Activated T-helper 2 cell treated with anti-CD3 and anti-CD28 coated beads, Interferon-gamma antibody, Interleukin-2, Interleukin-4, amounts not matched to agents 10 μg/mL and 5 μg/mL and 100 μg/mL, durations not matched to agents 14 hours and 24 hours and 36 hours (primary cell): ENCODE measurements around the gene MRM2. TPM values are rescaled to one million over a fixed set of nuclear protein-coding genes. Genes with fewer than 3 reads are reported as not detected.

Source experiments
- DNase-seq: peaks from one replicate; pipeline ENCODE4 v3.0.0; 2021; ENCODE audit warnings: low spot score
- H3K27ac Mint-ChIP-seq: one replicate; pipeline ENCODE4 v1.8.0; 2021; ENCODE audit warnings: mixed read lengths
- H3K27me3 Mint-ChIP-seq: one replicate; pipeline ENCODE4 v1.8.0; 2021; ENCODE audit warnings: low read depth, mixed read lengths
- H3K36me3 Mint-ChIP-seq: one replicate; pipeline ENCODE4 v1.8.0; 2021; ENCODE audit warnings: low read depth, mixed read lengths
- H3K4me1 Mint-ChIP-seq: one replicate; pipeline ENCODE4 v1.8.0; 2021; ENCODE audit warnings: low read depth, mixed read lengths
- H3K4me3 Mint-ChIP-seq: one replicate; pipeline ENCODE4 v1.8.0; 2021; ENCODE audit warnings: low read depth, mild to moderate bottlenecking, moderate library complexity, mixed read lengths
- H3K9me3 Mint-ChIP-seq: one replicate; pipeline ENCODE4 v1.8.0; 2021; ENCODE audit warnings: mixed read lengths
- intact Hi-C: fragments of 100-400 bp; cut with micrococcal nuclease; formaldehyde crosslinking; loops from one replicate; pipeline ENCODE4 v1.15.1; 2023
- total RNA-seq: library from RNA; stranded (reverse); gene quantifications from 2 replicates; pipeline ENCODE4 v1.2.3, GENCODE V29; 2022

Gene MRM2
- total RNA-seq, 1 donor from 2014 or later: 40.0 TPM

- Mint-ChIP-seq H3K4me1 (no peaks in the 10 kb centered on the region), H3K9me3 (no peaks in the 10 kb centered on the region), H3K36me3 (peaks cover 47% of the 10 kb centered on the region), H3K4me3 (no peak overlapping the region), H3K27ac (no peak overlapping the region), H3K27me3 (no peaks in the 10 kb centered on the region)
- DNase-seq: no peak
- intact Hi-C loops: no loop called here
These were observed 21.1 kb downstream of the MRM2 start for GRCh38 chr7:2220954-2221353.

- Mint-ChIP-seq H3K27ac (no peak overlapping the region), H3K4me1 (peaks cover under 1% of the 10 kb centered on the region), H3K36me3 (peaks cover 47% of the 10 kb centered on the region), H3K27me3 (no peaks in the 10 kb centered on the region), H3K4me3 (no peak overlapping the region), H3K9me3 (no peaks in the 10 kb centered on the region)
- intact Hi-C loops: no loop called here
- no peak for DNase-seq
These were observed 21.5 kb downstream of the MRM2 start for GRCh38 chr7:2220506-2220905.

- H3K4me1 Mint-ChIP-seq: peaks cover 2% of the 10 kb centered on the region
- intact Hi-C loops: no loop called here
- peaks cover 47% of the 10 kb centered on the region for H3K36me3 Mint-ChIP-seq
- no peak for DNase-seq
- H3K27me3 Mint-ChIP-seq: no peaks in the 10 kb centered on the region
- no peak overlapping the region for H3K4me3 Mint-ChIP-seq
- H3K9me3 Mint-ChIP-seq: no peaks in the 10 kb centered on the region
- no peak overlapping the region for H3K27ac Mint-ChIP-seq
These were observed 22.0 kb downstream of the MRM2 start for GRCh38 chr7:2220030-2220429.

GRCh38 chr7:2219606-2220005 lies 22.4 kb downstream of the MRM2 start:
- H3K27me3 Mint-ChIP-seq: no peaks in the 10 kb centered on the region
- no peaks in the 10 kb centered on the region for H3K9me3 Mint-ChIP-seq
- no peak overlapping the region for H3K27ac Mint-ChIP-seq
- H3K4me1 Mint-ChIP-seq: peaks cover 3% of the 10 kb centered on the region
- no peak overlapping the region for H3K4me3 Mint-ChIP-seq
- intact Hi-C loops: no loop called here
- H3K36me3 Mint-ChIP-seq: peaks cover 47% of the 10 kb centered on the region
- DNase-seq: no peak

GRCh38 chr7:2219136-2219535 lies 22.9 kb downstream of the MRM2 start:
- Mint-ChIP-seq H3K27ac (no peak overlapping the region), H3K4me1 (peaks cover 3% of the 10 kb centered on the region), H3K27me3 (no peaks in the 10 kb centered on the region), H3K36me3 (peaks cover 43% of the 10 kb centered on the region), H3K4me3 (no peak overlapping the region), H3K9me3 (no peaks in the 10 kb centered on the region)
- intact Hi-C loops: no loop called here
- DNase-seq: no peak

- H3K27ac Mint-ChIP-seq: no peak overlapping the region
- peaks cover 47% of the 10 kb centered on the region for H3K36me3 Mint-ChIP-seq
- no peak for DNase-seq
- H3K27me3 Mint-ChIP-seq: no peaks in the 10 kb centered on the region
- intact Hi-C loops: no loop called here
- H3K4me1 Mint-ChIP-seq: peaks cover 3% of the 10 kb centered on the region
- no peaks in the 10 kb centered on the region for H3K9me3 Mint-ChIP-seq
- no peak overlapping the region for H3K4me3 Mint-ChIP-seq
These were observed 23.6 kb downstream of the MRM2 start for GRCh38 chr7:2218444-2218785.

- Mint-ChIP-seq H3K4me3 (no peak overlapping the region), H3K9me3 (no peaks in the 10 kb centered on the region), H3K36me3 (peaks cover 53% of the 10 kb centered on the region), H3K4me1 (peaks cover 3% of the 10 kb centered on the region), H3K27ac (no peak overlapping the region), H3K27me3 (no peaks in the 10 kb centered on the region)
- no peak for DNase-seq
- intact Hi-C loops: no loop called here
These were observed 24.1 kb downstream of the MRM2 start for GRCh38 chr7:2217716-2218443.

GRCh38 chr7:2217206-2217605 lies 24.8 kb downstream of the MRM2 start:
- H3K9me3 Mint-ChIP-seq: no peaks in the 10 kb centered on the region
- intact Hi-C loops: no loop called here
- peaks cover 3% of the 10 kb centered on the region for H3K4me1 Mint-ChIP-seq
- H3K4me3 Mint-ChIP-seq: no peak overlapping the region
- no peak for DNase-seq
- no peak overlapping the region for H3K27ac Mint-ChIP-seq
- H3K36me3 Mint-ChIP-seq: peaks cover 52% of the 10 kb centered on the region
- H3K27me3 Mint-ChIP-seq: no peaks in the 10 kb centered on the region

GRCh38 chr7:2215851-2216250 lies 26.2 kb downstream of the MRM2 start:
- Mint-ChIP-seq H3K4me1 (peaks cover 3% of the 10 kb centered on the region), H3K4me3 (no peak overlapping the region), H3K27me3 (no peaks in the 10 kb centered on the region), H3K27ac (no peak overlapping the region), H3K36me3 (peaks cover 46% of the 10 kb centered on the region), H3K9me3 (no peaks in the 10 kb centered on the region)
- DNase-seq: no peak
- intact Hi-C loops: no loop called here

GRCh38 chr7:2214636-2215035 lies 27.4 kb downstream of the MRM2 start:
- H3K27ac Mint-ChIP-seq: no peak overlapping the region
- H3K36me3 Mint-ChIP-seq: peaks cover 46% of the 10 kb centered on the region
- intact Hi-C loops: no loop called here
- no peaks in the 10 kb centered on the region for H3K9me3 Mint-ChIP-seq
- no peak overlapping the region for H3K4me3 Mint-ChIP-seq
- H3K4me1 Mint-ChIP-seq: peaks cover 3% of the 10 kb centered on the region
- no peak for DNase-seq
- no peaks in the 10 kb centered on the region for H3K27me3 Mint-ChIP-seq

- Mint-ChIP-seq H3K27me3 (no peaks in the 10 kb centered on the region), H3K36me3 (peaks cover 46% of the 10 kb centered on the region), H3K9me3 (no peaks in the 10 kb centered on the region), H3K4me1 (peaks cover 3% of the 10 kb centered on the region), H3K4me3 (no peak overlapping the region), H3K27ac (peak overlapping the region; percentile 67)
- DNase-seq: no peak
- intact Hi-C loops: no loop called here
These were observed 28.3 kb downstream of the MRM2 start for GRCh38 chr7:2213551-2214215.

- H3K27me3 Mint-ChIP-seq: no peaks in the 10 kb centered on the region
- intact Hi-C loops: no loop called here
- H3K36me3 Mint-ChIP-seq: peaks cover 48% of the 10 kb centered on the region
- DNase-seq: no peak
- H3K9me3 Mint-ChIP-seq: no peaks in the 10 kb centered on the region
- no peak overlapping the region for H3K4me3 Mint-ChIP-seq
- no peak overlapping the region for H3K27ac Mint-ChIP-seq
- H3K4me1 Mint-ChIP-seq: peaks cover 3% of the 10 kb centered on the region
These were observed 29.1 kb downstream of the MRM2 start for GRCh38 chr7:2212906-2213305.

GRCh38 chr7:2211926-2212325 lies 30.1 kb downstream of the MRM2 start:
- peaks cover 3% of the 10 kb centered on the region for H3K4me1 Mint-ChIP-seq
- H3K27ac Mint-ChIP-seq: no peak overlapping the region
- H3K4me3 Mint-ChIP-seq: no peak overlapping the region
- no peaks in the 10 kb centered on the region for H3K27me3 Mint-ChIP-seq
- no peak for DNase-seq
- peaks cover 49% of the 10 kb centered on the region for H3K36me3 Mint-ChIP-seq
- no peaks in the 10 kb centered on the region for H3K9me3 Mint-ChIP-seq
- intact Hi-C loops: no loop called here
